Measurements from ENCODE around the gene AFMID.

GRCh38 chr17:78251773-78252103 is 64.6 kb downstream of the AFMID start:
- TF ChIP-seq ELK4 (IDR thresholded peaks at IDR 0.05; ENCODE audit: borderline replicate concordance, low read depth, low read length): no peak
- no peak for TF ChIP-seq ZNF10 (tag by site-specific recombination; IDR thresholded peaks at IDR 0.05)
- TF ChIP-seq ZNF121 (tag by site-specific recombination; IDR thresholded peaks at IDR 0.05): no peak
- no peak for TF ChIP-seq PBX3 (CRISPR knock-in tag; IDR thresholded peaks at IDR 0.05)
- TF ChIP-seq ZNF274 (IDR thresholded peaks at IDR 0.05; ENCODE audit: low read length): no peak
- TF ChIP-seq ZNF274 (tag by site-specific recombination; IDR thresholded peaks at IDR 0.05; ENCODE audit: borderline replicate concordance): no peak
- TF ChIP-seq OSR2 (tag by site-specific recombination; IDR thresholded peaks at IDR 0.05): no peak
- no peak for TF ChIP-seq ZNF114 (tag by site-specific recombination; IDR thresholded peaks at IDR 0.05)
- TF ChIP-seq ZSCAN23 (tag by site-specific recombination; IDR thresholded peaks at IDR 0.05): no peak
- no peak for TF ChIP-seq MZF1 (tag by site-specific recombination; IDR thresholded peaks at IDR 0.05; ENCODE audit: borderline replicate concordance)
